Fibroblast of lung (primary cell): ENCODE measurements around the gene MUC6. TPM values are rescaled to one million over a fixed set of nuclear protein-coding genes. Genes with fewer than 3 reads are reported as not detected.

Experiments
- DNase-seq, 2 donors: peaks; one replicate each; pipeline versions ENCODE4 v3.0.0 to v3.0.0-alpha.2; 2010; ENCODE audit warnings: low read depth in 2 of 2
- H2AFZ ChIP-seq: 2 replicates; pipeline ENCODE4 v1.5.1; 2012; ENCODE audit warnings: low read length, control low read depth, inconsistent platforms
- H3K27ac ChIP-seq: 2 replicates; pipeline ENCODE4 v1.5.1; 2011; ENCODE audit warnings: low read length, control low read depth; ENCODE audit not compliant: insufficient read depth
- H3K27me3 ChIP-seq: 2 replicates; pipeline ENCODE4 v1.5.1; 2011; ENCODE audit warnings: mild to moderate bottlenecking, low read length; ENCODE audit not compliant: control insufficient read depth, insufficient read depth
- H3K36me3 ChIP-seq: 2 replicates; pipeline ENCODE4 v1.5.1; 2011; ENCODE audit warnings: low read length; ENCODE audit not compliant: control insufficient read depth, insufficient read depth
- H3K4me1 ChIP-seq: 2 replicates; pipeline ENCODE4 v1.5.1; 2011; ENCODE audit warnings: low read length; ENCODE audit not compliant: control insufficient read depth, insufficient read depth; ENCODE audit errors: extremely low read depth
- H3K4me2 ChIP-seq: 2 replicates; pipeline ENCODE4 v1.5.1; 2011; ENCODE audit warnings: low read length, control low read depth; ENCODE audit not compliant: insufficient read depth; ENCODE audit errors: extremely low read depth
- H3K4me3 ChIP-seq, 4 experiments: fragments of 200-600 bp in 1 of 4; sonication (generic) in 1 of 4; replicated peaks in 1 of 4; 2 replicates each; pipeline ENCODE4 v1.5.1; 2011 to 2016; ENCODE audit warnings: low read length in 4 of 4, low read depth in 3 of 4, mild to moderate bottlenecking in 3 of 4, control low read depth in 2 of 4, inconsistent platforms in 1 of 4, mixed read lengths in 1 of 4; ENCODE audit not compliant: insufficient read depth in 1 of 4; ENCODE audit errors: control extremely low read depth in 1 of 4
- H3K79me2 ChIP-seq: 2 replicates; pipeline ENCODE4 v1.5.1; 2012; ENCODE audit warnings: mild to moderate bottlenecking, low read length, inconsistent platforms; ENCODE audit not compliant: control insufficient read depth, insufficient read depth
- H3K9ac ChIP-seq: 2 replicates; pipeline ENCODE4 v1.5.1; 2011; ENCODE audit warnings: mild to moderate bottlenecking, low read length, control low read depth; ENCODE audit not compliant: insufficient read depth
- H3K9me3 ChIP-seq: 2 replicates; pipeline ENCODE4 v1.5.1; 2012; ENCODE audit warnings: low read depth, low read length; ENCODE audit not compliant: control insufficient read depth, insufficient read depth
- H4K20me1 ChIP-seq: 2 replicates; pipeline ENCODE4 v1.5.1; 2011; ENCODE audit warnings: low read length; ENCODE audit not compliant: control insufficient read depth, insufficient read depth; ENCODE audit errors: extremely low read depth
- CTCF ChIP-seq, 2 donors: IDR thresholded peaks in 1 of 2; conservative IDR thresholded peaks in 1 of 2; 1 replicate in 1 of 2; 2 replicates in 1 of 2; pipeline ENCODE4 v1.5.1; 2011 to 2012; ENCODE audit warnings: low read length in 2 of 2, control low read depth in 1 of 2, inconsistent platforms in 1 of 2, low read depth in 1 of 2, mild to moderate bottlenecking in 1 of 2
- EZH2 ChIP-seq: IDR thresholded peaks from 2 replicates; pipeline ENCODE4 v1.5.1; 2012; ENCODE audit warnings: low read length, control low read depth, mild to moderate bottlenecking; ENCODE audit errors: missing control alignments
- polyA plus RNA-seq, 2 donors: library from polyadenylated mRNA; depleted of rRNA in 1 of 2; stranded (reverse) in 1 of 2; unstranded in 1 of 2; fragments of >200 nt; gene quantifications; 2 replicates each; pipeline ENCODE4 v1.2.1, GENCODE V29; 2011 to 2012; ENCODE audit warnings: missing spikeins in 1 of 2
- total RNA-seq: library from RNA; depleted of rRNA; stranded (reverse); fragments of >200 nt; gene quantifications from 2 replicates; pipeline ENCODE4 v1.2.1, GENCODE V29; 2014

Gene MUC6
- total and polyA plus RNA-seq, 2 donors (not counting 1 experiment from before 2014, with no cell fraction given), result not detected

GRCh38 chr11:1040428-1041148 is 4.1 kb upstream of the MUC6 start:
- Histone ChIP-seq H3K27me3 (no peaks in the 10 kb centered on the region), H3K27ac (no peak overlapping the region), H3K4me2 (no peak overlapping the region), H3K4me1 (no peaks in the 10 kb centered on the region), H3K79me2 (no peaks in the 10 kb centered on the region), H3K9ac (no peak overlapping the region), H2AFZ (no peak overlapping the region), H3K9me3 (no peaks in the 10 kb centered on the region), H4K20me1 (no peaks in the 10 kb centered on the region), H3K36me3 (no peaks in the 10 kb centered on the region), H3K4me3 (no peak overlapping the region)
- peak; percentile 11 to 58 for DNase-seq
- no peak for TF ChIP-seq CTCF (conservative IDR thresholded peaks at IDR 0.05 in 1 of 2, IDR thresholded peaks at IDR 0.05 in 1 of 2; ENCODE audit: low read depth in 1 of 2, low read length in 2 of 2)
- TF ChIP-seq EZH2, result no peak

GRCh38 chr11:1039481-1040427 is 3.2 kb upstream of the MUC6 start:
- Histone ChIP-seq H3K4me1 (no peaks in the 10 kb centered on the region), H3K36me3 (no peaks in the 10 kb centered on the region), H3K79me2 (no peaks in the 10 kb centered on the region), H2AFZ (no peak overlapping the region), H3K9ac (no peak overlapping the region), H3K4me2 (no peak overlapping the region), H3K27ac (no peak overlapping the region), H4K20me1 (no peaks in the 10 kb centered on the region), H3K9me3 (no peaks in the 10 kb centered on the region), H3K4me3 (no peak overlapping the region), H3K27me3 (no peaks in the 10 kb centered on the region)
- TF ChIP-seq CTCF (conservative IDR thresholded peaks at IDR 0.05 in 1 of 2, IDR thresholded peaks at IDR 0.05 in 1 of 2; ENCODE audit: low read depth in 1 of 2, low read length in 2 of 2), result no peak
- no peak for TF ChIP-seq EZH2
- DNase-seq, result peak in 1 of 2 donors; percentile 20

- Histone ChIP-seq H3K9ac (no peak overlapping the region), H3K36me3 (no peaks in the 10 kb centered on the region), H3K27me3 (no peaks in the 10 kb centered on the region), H3K79me2 (no peaks in the 10 kb centered on the region), H3K4me3 (no peak overlapping the region), H3K4me2 (no peak overlapping the region), H3K4me1 (no peaks in the 10 kb centered on the region), H2AFZ (no peak overlapping the region), H3K27ac (no peak overlapping the region), H4K20me1 (no peaks in the 10 kb centered on the region), H3K9me3 (no peaks in the 10 kb centered on the region)
- DNase-seq, result no peak
- TF ChIP-seq EZH2 (no peak), CTCF (conservative IDR thresholded peaks at IDR 0.05 in 1 of 2, IDR thresholded peaks at IDR 0.05 in 1 of 2; ENCODE audit: low read depth in 1 of 2, low read length in 2 of 2) (no peak)
Measured at GRCh38 chr11:1038921-1039320, 2.4 kb upstream of the MUC6 start.
